A673 (cell line): ENCODE results near the gene PSD2.

Source experiments
- CTCF ChIP-seq: fragments of 300-800, 200-600 bp; sonication (generic); conservative IDR thresholded peaks from 2 replicates; pipeline ENCODE4 v1.5.1; 2017; ENCODE audit warnings: low read depth, mild to moderate bottlenecking, antibody characterized with exemption, low read length, moderate library complexity, mixed read lengths
- EZH2 ChIP-seq: fragments of 200-600 bp; sonication (generic); IDR thresholded peaks from 2 replicates; pipeline ENCODE4 v1.6.1; 2017; ENCODE audit warnings: borderline replicate concordance, low read depth, mild to moderate bottlenecking, mixed read lengths, antibody characterized with exemption, low read length; ENCODE audit not compliant: poor library complexity, severe bottlenecking

GRCh38 chr5:139884144-139884543 is 88.5 kb downstream of the PSD2 start:
- TF ChIP-seq EZH2: no peak
- no peak for TF ChIP-seq CTCF
